IPS-18c (cell line): Measurements from ENCODE around the gene TFF2.

ENCODE experiments used
- H3K4me3 ChIP-seq: 2 replicates; pipeline ENCODE4 v1.7.0; 2013; ENCODE audit warnings: low read depth, mild to moderate bottlenecking, low read length, moderate library complexity; ENCODE audit not compliant: insufficient read depth
- H3K9me3 ChIP-seq: one replicate; pipeline ENCODE4 v1.6.1; 2013; ENCODE audit warnings: mild to moderate bottlenecking, low read length, moderate library complexity; ENCODE audit not compliant: control insufficient read depth, insufficient read depth

Gene TFF2

GRCh38 chr21:42374457-42374856 is 23.7 kb upstream of the TFF2 start:
- H3K9me3 ChIP-seq: peaks cover 2% of the 10 kb centered on the region

GRCh38 chr21:42373908-42374455 is 23.2 kb upstream of the TFF2 start:
- peaks cover 2% of the 10 kb centered on the region for H3K9me3 ChIP-seq
- no peak overlapping the region for H3K4me3 ChIP-seq

More at GRCh38 chr21:42374457-42374856, 23.7 kb upstream of the TFF2 start:
- H3K4me3 ChIP-seq: no peak overlapping the region

- Histone ChIP-seq H3K9me3 (peaks cover 2% of the 10 kb centered on the region), H3K4me3 (no peak overlapping the region)
Observed at GRCh38 chr21:42373196-42373907, 22.6 kb upstream of the TFF2 start.

GRCh38 chr21:42370894-42371654 is 20.3 kb upstream of the TFF2 start:
- no peak overlapping the region for H3K4me3 ChIP-seq
- peaks cover 2% of the 10 kb centered on the region for H3K9me3 ChIP-seq

GRCh38 chr21:42369821-42370220 is 19.0 kb upstream of the TFF2 start:
- Histone ChIP-seq H3K9me3 (no peaks in the 10 kb centered on the region), H3K4me3 (no peak overlapping the region)

GRCh38 chr21:42367367-42368165 is 16.8 kb upstream of the TFF2 start:
- Histone ChIP-seq H3K4me3 (no peak overlapping the region), H3K9me3 (no peaks in the 10 kb centered on the region)

DNA sequence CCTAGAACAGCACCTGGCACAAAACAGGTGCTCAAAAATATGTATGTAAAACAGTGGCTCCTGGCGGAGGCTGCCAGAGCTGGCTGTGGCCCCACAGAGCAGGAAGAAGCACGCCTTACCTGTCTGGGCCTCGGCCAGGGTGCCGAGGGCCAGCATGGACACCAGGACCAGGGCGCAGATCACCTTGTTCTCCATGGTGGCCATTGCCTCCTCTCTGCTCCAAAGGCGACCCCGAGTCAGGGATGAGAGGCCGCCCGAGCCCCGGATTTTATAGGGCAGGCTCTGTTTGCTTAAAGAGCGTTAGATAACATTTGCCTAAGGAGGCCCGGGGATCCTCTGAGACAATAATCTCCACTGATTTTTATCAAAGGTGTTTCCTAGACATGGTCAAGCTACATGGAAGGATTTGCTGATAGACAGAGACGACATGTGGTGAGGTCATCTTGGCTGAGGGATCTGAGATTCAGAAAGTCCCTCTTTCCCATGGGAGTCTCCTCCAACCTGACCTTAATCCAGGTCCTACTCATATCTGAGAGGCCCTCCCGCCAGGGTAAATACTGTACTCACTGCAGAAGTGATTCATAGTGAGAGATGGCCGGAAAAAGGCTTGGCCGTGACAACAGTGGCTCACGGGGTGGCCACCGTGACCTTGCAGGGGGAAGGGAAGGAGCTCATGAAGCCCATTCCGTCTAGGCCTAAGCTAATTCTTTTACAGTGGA is 15.7 kb upstream of the TFF2 start, which contains the start of gene TFF1:
TFF1 (minus strand) TSS at position 244 of the 719 bp plus-strand sequence; CDS start at position 204, 40 bp downstream.
- H3K9me3 ChIP-seq: no peaks in the 10 kb centered on the region

DNA sequence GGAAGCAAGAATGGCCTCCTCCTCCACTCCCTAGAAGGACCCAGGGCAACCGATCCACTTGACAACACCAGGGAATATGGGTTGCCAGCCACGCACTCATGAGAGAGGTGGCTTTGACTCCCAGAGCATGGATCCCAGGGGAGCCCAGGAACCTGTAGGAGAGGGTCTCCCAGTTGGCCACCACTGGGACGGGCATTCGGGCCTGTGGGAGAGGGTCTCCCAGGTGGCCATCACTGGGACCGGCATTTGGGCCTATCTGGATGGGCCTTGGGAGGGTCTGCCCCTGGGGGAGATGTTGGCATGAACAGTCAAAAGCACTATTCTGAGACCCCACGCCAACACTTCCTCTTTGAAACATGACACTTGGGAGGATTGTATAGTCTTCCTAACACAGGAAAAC is 15.0 kb upstream of the TFF2 start:
- Histone ChIP-seq H3K9me3 (no peaks in the 10 kb centered on the region), H3K4me3 (no peak overlapping the region)

More for the DNA sequence above, 15.7 kb upstream of the TFF2 start, which contains the start of gene TFF1:
- no peak within 1 kb of the TSS for H3K4me3 ChIP-seq

DNA sequence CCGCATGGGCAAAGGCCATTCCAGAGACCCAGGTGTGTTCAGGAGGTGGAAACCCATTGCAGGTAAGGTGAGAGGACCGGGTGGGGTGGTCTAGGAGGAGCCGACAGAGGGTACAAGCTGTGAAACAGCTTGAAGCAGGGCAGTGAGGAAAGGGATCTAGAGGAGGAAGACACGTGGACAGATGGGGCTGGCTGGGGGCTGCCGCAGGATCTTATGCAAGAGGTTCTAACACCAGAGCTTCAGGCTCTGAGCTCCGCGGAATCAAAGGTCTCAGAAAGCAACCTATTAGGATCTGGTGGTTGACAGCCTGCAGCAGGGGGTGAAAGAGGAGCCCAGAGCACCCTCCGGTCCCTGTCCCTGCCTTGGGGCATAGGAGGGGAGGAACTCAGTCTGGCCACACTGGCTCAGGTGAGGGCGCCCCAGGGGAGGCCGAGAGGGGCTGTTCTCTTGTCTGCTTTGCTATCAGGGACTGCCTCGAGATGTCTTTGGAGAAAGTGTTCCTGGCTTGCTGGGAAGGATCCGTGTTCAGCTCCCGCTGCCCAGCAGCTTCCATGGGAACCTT is 13.6 kb upstream of the TFF2 start:
- no peak overlapping the region for H3K4me3 ChIP-seq
- H3K9me3 ChIP-seq: peaks cover 5% of the 10 kb centered on the region

DNA sequence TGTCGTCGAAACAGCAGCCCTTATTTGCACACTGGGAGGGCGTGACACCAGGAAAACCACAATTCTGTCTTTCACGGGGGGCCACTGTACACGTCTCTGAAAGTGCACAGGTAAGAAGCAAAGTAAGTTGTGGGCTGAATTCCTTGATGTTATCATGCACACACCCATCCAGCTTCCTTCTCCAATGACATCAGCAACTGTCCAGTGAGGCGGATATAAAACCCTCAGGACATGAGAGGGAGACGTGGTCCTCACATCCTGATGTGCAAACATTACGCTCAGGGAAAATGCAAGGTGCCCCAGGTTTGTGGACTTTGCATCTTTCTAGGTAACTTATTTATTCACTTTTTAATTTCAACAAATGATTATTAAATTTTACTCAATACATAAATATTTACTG is 12.5 kb upstream of the TFF2 start:
- no peak overlapping the region for H3K4me3 ChIP-seq

GRCh38 chr21:42362700-42363099 is 11.9 kb upstream of the TFF2 start:
- H3K4me3 ChIP-seq: no peak overlapping the region

More for the DNA sequence above, 12.5 kb upstream of the TFF2 start:
- peaks cover 5% of the 10 kb centered on the region for H3K9me3 ChIP-seq

GRCh38 chr21:42362198-42362597 is 11.4 kb upstream of the TFF2 start:
- H3K4me3 ChIP-seq: no peak overlapping the region
- peaks cover 5% of the 10 kb centered on the region for H3K9me3 ChIP-seq

More at GRCh38 chr21:42362700-42363099, 11.9 kb upstream of the TFF2 start:
- peaks cover 5% of the 10 kb centered on the region for H3K9me3 ChIP-seq

DNA sequence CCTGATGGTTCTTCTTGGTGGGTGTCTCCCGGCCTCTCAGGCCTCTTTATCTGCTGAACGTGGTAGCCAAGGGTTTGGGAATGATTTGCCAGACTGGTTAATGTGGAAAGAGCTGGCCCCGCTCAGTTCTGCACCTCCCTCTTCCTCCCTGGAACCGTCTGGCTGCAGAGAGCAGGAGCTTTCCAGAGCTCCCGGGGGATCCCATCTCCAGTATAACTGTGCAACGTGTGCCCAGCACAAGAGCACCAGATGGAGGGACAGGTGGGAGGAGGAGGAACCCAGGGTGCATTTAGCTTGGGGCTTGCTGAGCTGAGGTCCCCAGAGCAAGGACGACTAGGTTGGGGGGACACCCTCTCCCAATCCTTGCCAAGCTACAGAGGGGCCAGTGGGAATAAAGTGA is 10.5 kb upstream of the TFF2 start:
- Histone ChIP-seq H3K4me3 (no peak overlapping the region), H3K9me3 (peaks cover 5% of the 10 kb centered on the region)

GRCh38 chr21:42360317-42360716 is 9.5 kb upstream of the TFF2 start:
- H3K9me3 ChIP-seq: peaks cover 5% of the 10 kb centered on the region
- H3K4me3 ChIP-seq: peak overlapping the region; percentile 9; the same call in 1 of the 2 replicates

GRCh38 chr21:42358937-42359336 is 8.1 kb upstream of the TFF2 start:
- peaks cover 5% of the 10 kb centered on the region for H3K9me3 ChIP-seq

DNA sequence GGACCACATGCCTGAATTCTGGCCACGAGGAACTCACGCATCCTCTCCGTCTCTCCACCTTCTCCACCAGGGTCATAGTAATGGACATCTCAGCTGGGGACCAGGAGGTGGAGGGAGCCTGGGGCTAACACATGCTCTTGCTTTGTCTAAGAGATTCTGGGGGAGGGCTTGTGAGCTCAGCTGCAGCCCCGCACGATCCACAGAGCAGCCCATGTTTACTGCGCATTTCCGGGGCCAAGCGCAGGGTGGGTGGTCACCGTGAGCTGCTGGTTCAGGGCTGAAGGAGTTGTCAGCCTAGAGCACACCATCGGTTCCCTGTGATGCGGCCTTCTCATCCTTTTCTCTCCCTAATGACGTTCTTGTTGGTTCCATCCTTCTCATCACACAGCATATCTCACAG is 7.5 kb upstream of the TFF2 start:
- Histone ChIP-seq H3K9me3 (peaks cover 5% of the 10 kb centered on the region), H3K4me3 (no peak overlapping the region)

More at GRCh38 chr21:42358937-42359336, 8.1 kb upstream of the TFF2 start:
- no peak overlapping the region for H3K4me3 ChIP-seq
